Erythroblast (primary cell): ENCODE data around the gene AMPD3.

Experiments
- GATA1 ChIP-seq: IDR thresholded peaks from 2 replicates; pipeline ENCODE4 v1.6.1; 2011; ENCODE audit warnings: low read depth, mild to moderate bottlenecking, control low read depth, low read length, moderate library complexity
- POLR2A ChIP-seq: IDR thresholded peaks from 2 replicates; pipeline ENCODE4 v1.6.1; 2011; ENCODE audit warnings: mild to moderate bottlenecking, low read length

- TF ChIP-seq POLR2A (no peak), GATA1 (no peak)
Observed at GRCh38 chr11:10447445-10447844, 7.6 kb upstream of the AMPD3 start.
